Spleen (tissue), 11 donors: ENCODE results near the gene SLIT3. TPM values are rescaled to one million over a fixed set of nuclear protein-coding genes. Genes with fewer than 3 reads are reported as not detected.

Experiments used
- DNase-seq: peaks from one replicate; pipeline ENCODE4 v3.0.0-alpha.2; 2020
- H3K27ac ChIP-seq, 8 donors: fragments of 200-600 bp; sonication (generic) in 7 of 8; 1 replicate in 4 of 8; 2 replicates in 4 of 8; pipeline versions ENCODE4 v1.5.0 to v1.8.0; 2016 to 2021; ENCODE audit warnings: inconsistent platforms in 4 of 8, mild to moderate bottlenecking in 4 of 8, moderate library complexity in 1 of 8
- H3K27me3 ChIP-seq, 7 donors: fragments of 200-600 bp; sonication (generic) in 6 of 7; replicated peaks in 1 of 7; 1 replicate in 4 of 7; 2 replicates in 3 of 7; pipeline versions ENCODE4 v1.5.0 to v1.8.0; 2016 to 2021; ENCODE audit warnings: inconsistent platforms in 3 of 7, mild to moderate bottlenecking in 1 of 7
- H3K36me3 ChIP-seq, 6 donors: fragments of 200-600 bp; sonication (generic) in 5 of 6; 1 replicate in 4 of 6; 2 replicates in 2 of 6; pipeline versions ENCODE4 v1.5.0 to v1.8.0; 2016 to 2021; ENCODE audit warnings: inconsistent platforms in 2 of 6
- H3K4me1 ChIP-seq, 6 donors: fragments of 200-600 bp; sonication (generic) in 5 of 6; 1 replicate in 3 of 6; 2 replicates in 3 of 6; pipeline versions ENCODE4 v1.5.0 to v1.8.0; 2016 to 2021; ENCODE audit warnings: inconsistent platforms in 3 of 6
- H3K4me3 ChIP-seq, 8 donors: fragments of 200-600 bp; sonication (generic) in 7 of 8; 1 replicate in 4 of 8; 2 replicates in 4 of 8; pipeline versions ENCODE4 v1.5.0 to v1.8.0; 2016 to 2021; ENCODE audit warnings: inconsistent platforms in 4 of 8, mild to moderate bottlenecking in 4 of 8, moderate library complexity in 2 of 8
- H3K9me3 ChIP-seq, 8 donors: fragments of 200-600 bp; sonication (generic) in 7 of 8; 1 replicate in 4 of 8; 2 replicates in 4 of 8; pipeline versions ENCODE4 v1.5.0 to v1.8.0; 2016 to 2021; ENCODE audit warnings: inconsistent platforms in 4 of 8
- CTCF ChIP-seq, 11 experiments: fragments of 200-600 bp in 7 of 11; fragments of 450-650 bp in 4 of 11; sonication (generic) in 4 of 11; IDR thresholded peaks in 8 of 11; conservative IDR thresholded peaks in 3 of 11; 1 replicate in 7 of 11; 2 replicates in 4 of 11; pipeline versions ENCODE4 v1.4.0 to v1.8.0; 2016 to 2021; ENCODE audit warnings: antibody characterized with exemption in 11 of 11, inconsistent platforms in 4 of 11, mild to moderate bottlenecking in 1 of 11
- POLR2A ChIP-seq, 3 donors: fragments of 450-650 bp; IDR thresholded peaks; one replicate each; pipeline ENCODE4 v1.5.1; 2017; ENCODE audit warnings: antibody characterized with exemption in 3 of 3, mild to moderate bottlenecking in 1 of 3
- POLR2AphosphoS5 ChIP-seq, 3 donors: sonication (generic); formaldehyde crosslinking; IDR thresholded peaks; one replicate each; pipeline ENCODE4 v1.5.1; 2017; ENCODE audit warnings: antibody characterized with exemption in 3 of 3
- WGBS, 5 donors: extraction: QIAGEN DNeasy Blood & Tissue Kit in 3 of 5; methylation state at CpG; one replicate each; pipeline versions ENCODE4 v1.1.5 to v1.1.7; 2013 to 2018; 5-methylcytosine and 5-hydroxymethylcytosine counted together
- intact Hi-C: fragments of 100-400 bp; cut with DNase I; formaldehyde crosslinking; loops from one replicate; pipeline ENCODE4 v1.15.0; 2023; ENCODE audit warnings: low total_unique reads
- polyA plus RNA-seq, 3 donors: library from polyadenylated mRNA; stranded (reverse); fragments of 200-250 nt; gene quantifications; one replicate each; pipeline ENCODE4 v1.2.1, GENCODE V29; 2013
- total RNA-seq, 7 donors: library from RNA; depleted of rRNA in 3 of 7; stranded (reverse); fragments of >200 nt in 3 of 7; fragmentation: NEBNext Ultra II Directional in 4 of 7; extraction: Animal tissue kit (Norgen Biotek cat#: 25700) in 4 of 7; gene quantifications; one replicate each; pipeline versions ENCODE4 v1.1.0 to v1.2.1, GENCODE V29; 2016 to 2021
- donor health status: healthy with polysubstance abuse.
- donor health status: DM: no; HTN: no; CAD: no; lungs with moderate emphysema.
- donor health status: DM: no; HTN: no; CAD: no.
- donor health status: Bipolar disorder and iron deficiency.
- donor health status: healthy.
- donor health status: DM: no; HTN: no; CAD: no.
- donor health status: DM: yes; HTN: yes; CAD: no.

SLIT3 gene
- total and polyA plus RNA-seq, 10 donors: 0.33 to 54.0 (median 13.2) TPM

DNA sequence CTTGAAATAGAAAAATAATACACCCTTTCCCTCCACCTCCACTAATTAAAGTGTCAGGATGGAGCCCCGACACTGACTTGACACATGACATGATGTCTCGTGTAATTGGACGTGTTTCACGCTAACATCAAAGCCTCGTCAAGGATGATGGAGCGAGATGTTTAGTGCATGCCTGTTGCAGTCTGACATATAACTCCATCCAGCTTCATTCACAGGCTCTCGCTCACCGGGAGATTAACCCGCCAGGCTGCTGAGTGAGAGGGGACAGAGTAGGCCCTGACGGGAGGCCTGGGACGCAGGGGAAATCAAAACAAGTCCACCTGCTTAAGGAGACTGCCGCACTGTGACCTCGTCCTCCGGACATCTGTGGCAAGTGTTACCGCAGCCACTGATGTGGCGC is 263.5 kb downstream of the SLIT3 start:
- Histone ChIP-seq H3K4me1 (no peaks in the 10 kb centered on the region), H3K9me3 (peaks cover 0 to 9% (median 0%) of the 10 kb centered on the region in 8 donors), H3K36me3 (no peaks in the 10 kb centered on the region), H3K4me3 (no peak overlapping the region), H3K27ac (no peak overlapping the region), H3K27me3 (peaks cover 0 to 5% (median 0%) of the 10 kb centered on the region in 7 donors)
- DNase-seq: no peak
- intact Hi-C loops: no loop called here
- TF ChIP-seq POLR2A (IDR thresholded peaks at IDR 0.05): no peak
- TF ChIP-seq CTCF (IDR thresholded peaks at IDR 0.05 in 8 of 11, conservative IDR thresholded peaks at IDR 0.05 in 3 of 11): no peak
- TF ChIP-seq POLR2AphosphoS5 (IDR thresholded peaks at IDR 0.05): no peak
- 83 to 87% (median 86%) methylated on average over 16 of the region's 16 CpGs for WGBS, 5 donors

GRCh38 chr5:169036079-169036805 is 264.7 kb downstream of the SLIT3 start:
- DNase-seq: no peak
- H3K36me3 ChIP-seq: no peaks in the 10 kb centered on the region
- no peaks in the 10 kb centered on the region for H3K4me1 ChIP-seq
- peaks cover 0 to 5% (median 0%) of the 10 kb centered on the region in 7 donors for H3K27me3 ChIP-seq
- H3K27ac ChIP-seq: no peak overlapping the region
- no peak overlapping the region for H3K4me3 ChIP-seq
- WGBS, 5 donors: 81 to 85% (median 83%) methylated on average over 12 of the region's 12 CpGs
- H3K9me3 ChIP-seq: peaks cover 0 to 9% (median 0%) of the 10 kb centered on the region in 8 donors
- TF ChIP-seq CTCF (IDR thresholded peaks at IDR 0.05 in 8 of 11, conservative IDR thresholded peaks at IDR 0.05 in 3 of 11) (no peak), POLR2A (IDR thresholded peaks at IDR 0.05) (no peak), POLR2AphosphoS5 (IDR thresholded peaks at IDR 0.05) (no peak)
- intact Hi-C loops: no loop called here

- peaks cover 0 to 9% (median 0%) of the 10 kb centered on the region in 8 donors for H3K9me3 ChIP-seq
- no peak overlapping the region for H3K27ac ChIP-seq
- DNase-seq: no peak
- H3K36me3 ChIP-seq: no peaks in the 10 kb centered on the region
- intact Hi-C loops: no loop called here
- no peak overlapping the region for H3K4me3 ChIP-seq
- H3K27me3 ChIP-seq: no peaks in the 10 kb centered on the region
- no peak for TF ChIP-seq CTCF (IDR thresholded peaks at IDR 0.05 in 8 of 11, conservative IDR thresholded peaks at IDR 0.05 in 3 of 11)
- no peak for TF ChIP-seq POLR2AphosphoS5 (IDR thresholded peaks at IDR 0.05)
- TF ChIP-seq POLR2A (IDR thresholded peaks at IDR 0.05): no peak
- WGBS, 5 donors: 34 to 73% (median 55%) methylated on average over 1 of the region's 1 CpG
- peaks cover 0 to 5% (median 0%) of the 10 kb centered on the region in 6 donors for H3K4me1 ChIP-seq
Measured at GRCh38 chr5:169029661-169030274, 271.2 kb downstream of the SLIT3 start.

DNA sequence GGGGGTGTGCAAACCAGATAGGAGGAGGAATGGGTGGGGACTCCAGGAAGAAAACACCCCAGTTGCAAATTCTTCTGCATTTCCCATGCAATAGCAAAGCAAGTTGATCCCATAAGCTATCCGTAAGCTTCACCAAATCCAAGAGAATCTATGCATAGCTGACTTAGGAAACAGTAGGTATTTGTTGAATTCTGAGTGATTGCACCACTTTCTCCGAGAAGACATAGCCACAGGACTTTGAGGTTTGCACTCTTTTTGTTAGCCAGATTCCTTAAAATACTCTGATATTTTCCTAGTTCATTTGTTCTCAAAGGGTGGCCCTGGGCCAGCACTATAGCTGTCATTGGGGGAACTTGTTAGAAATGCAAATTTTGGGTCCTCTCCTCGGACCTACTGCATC is 271.9 kb downstream of the SLIT3 start:
- no peak for DNase-seq
- 68 to 81% (median 70%) methylated on average over 3 of the region's 3 CpGs for WGBS, 5 donors
- H3K4me1 ChIP-seq: peaks cover 0 to 5% (median 0%) of the 10 kb centered on the region in 6 donors
- no peak overlapping the region for H3K4me3 ChIP-seq
- intact Hi-C loops: no loop called here
- no peaks in the 10 kb centered on the region for H3K27me3 ChIP-seq
- no peak overlapping the region for H3K27ac ChIP-seq
- TF ChIP-seq POLR2AphosphoS5 (IDR thresholded peaks at IDR 0.05) (no peak), CTCF (IDR thresholded peaks at IDR 0.05 in 8 of 11, conservative IDR thresholded peaks at IDR 0.05 in 3 of 11) (no peak), POLR2A (IDR thresholded peaks at IDR 0.05) (no peak)
- peaks cover 0 to 9% (median 0%) of the 10 kb centered on the region in 8 donors for H3K9me3 ChIP-seq
- no peaks in the 10 kb centered on the region for H3K36me3 ChIP-seq
